Activated gamma-delta T cell treated with anti-CD3 and anti-CD28 coated beads, Interleukin-2, amount 50 U/mL, for 16 hours (primary cell): Measurements from ENCODE around the gene RFFL.
"Not testable (repeated sequence)": the region's sequence is repeated elsewhere in the genome, so short reads cannot be mapped to it uniquely, and the experiment has no call there.

ENCODE experiments used
- DNase-seq: peaks from one replicate; pipeline ENCODE4 v3.0.0-alpha.2; 2020; ENCODE audit warnings: low read depth

The RFFL gene

DNA sequence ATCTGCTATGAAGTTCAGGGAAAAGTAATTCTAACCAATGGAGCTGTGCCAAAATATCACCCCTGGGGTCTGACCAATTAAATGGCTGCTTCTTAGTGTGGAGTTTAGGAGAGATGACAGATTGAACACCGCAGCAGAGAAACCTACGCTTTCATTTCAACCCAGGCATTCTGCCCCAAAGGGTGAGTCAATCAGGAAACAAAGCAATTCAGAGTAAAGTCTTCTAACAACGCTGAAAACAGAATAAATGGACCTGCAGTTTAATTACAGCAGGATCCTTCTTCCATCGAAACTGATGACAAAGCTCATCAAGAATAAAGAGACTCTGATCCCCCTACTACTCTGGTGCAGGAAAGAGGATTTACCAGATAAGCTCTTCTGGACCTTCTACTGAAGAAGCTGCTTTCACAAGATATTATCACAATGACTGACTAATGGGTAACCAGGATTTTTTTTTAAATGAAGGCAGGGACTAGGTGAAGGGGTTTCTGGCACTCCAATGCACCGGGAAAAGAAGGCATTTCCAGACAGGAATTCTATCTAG lies 16.7 kb downstream of the RFFL start:
- peak; percentile 49 for DNase-seq

DNA sequence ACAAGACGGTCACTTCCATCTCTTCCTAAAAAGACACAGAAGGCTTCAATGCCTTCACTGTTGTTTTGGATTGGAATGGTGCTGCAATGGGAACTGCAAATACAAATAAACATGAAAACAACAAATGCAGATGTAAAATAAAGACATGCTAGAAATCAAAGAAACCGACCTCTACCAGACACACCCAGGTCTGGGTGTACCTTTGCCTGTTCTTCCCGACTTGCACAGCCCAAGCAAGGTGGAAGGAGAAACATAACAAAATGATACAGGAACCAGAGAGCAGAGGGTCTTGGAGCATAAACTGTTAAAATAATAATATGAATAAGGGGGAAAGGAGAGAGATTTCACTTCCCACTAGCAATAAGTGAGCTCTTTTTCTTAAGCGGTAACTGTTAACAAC lies 17.3 kb downstream of the RFFL start:
- no peak for DNase-seq

DNA sequence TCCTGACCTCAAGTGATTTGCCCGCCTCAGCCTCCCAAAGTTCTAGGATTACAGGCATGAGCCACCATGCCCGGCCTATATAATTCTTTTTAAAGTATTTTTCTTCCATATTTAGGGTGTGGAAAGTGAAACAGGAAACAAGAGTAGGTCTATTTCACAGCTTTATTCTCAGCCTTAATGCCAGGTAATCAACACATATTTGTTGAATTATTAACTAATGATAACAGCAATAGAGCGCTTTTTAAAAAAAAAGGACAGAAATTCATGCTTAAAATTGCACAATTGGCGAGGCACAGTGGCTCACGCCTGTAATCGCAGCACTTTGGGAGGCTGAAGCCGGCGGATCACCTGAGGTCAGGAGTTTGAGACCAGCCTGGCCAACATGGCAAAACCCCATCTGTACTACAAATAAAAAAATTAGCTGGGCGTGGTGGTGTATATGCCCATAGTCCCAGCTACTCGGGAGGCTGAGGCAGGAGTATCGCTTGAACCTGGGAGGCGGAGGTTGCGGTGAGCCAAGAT lies 18.0 kb downstream of the RFFL start:
- not testable (repeated sequence) for DNase-seq

DNA sequence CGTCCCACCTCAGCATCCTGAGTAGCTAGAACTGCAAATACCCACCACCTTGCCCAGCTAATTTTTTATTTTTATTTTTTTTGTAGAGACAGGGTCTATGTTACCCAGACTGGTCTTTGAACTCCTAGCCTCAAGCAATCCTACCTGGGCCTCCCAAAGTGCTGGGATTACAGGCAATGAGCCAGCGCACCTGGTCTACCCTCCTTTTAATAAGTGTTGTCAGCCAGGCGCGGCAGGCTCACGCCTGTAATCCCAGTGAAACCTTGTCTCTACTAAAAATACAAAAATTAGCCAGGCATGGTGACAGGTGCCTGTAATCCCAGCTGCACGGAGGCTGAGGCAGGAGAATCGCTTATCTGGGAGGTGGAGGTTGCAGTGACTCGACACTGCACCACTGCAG lies 19.3 kb downstream of the RFFL start:
- no peak for DNase-seq

DNA sequence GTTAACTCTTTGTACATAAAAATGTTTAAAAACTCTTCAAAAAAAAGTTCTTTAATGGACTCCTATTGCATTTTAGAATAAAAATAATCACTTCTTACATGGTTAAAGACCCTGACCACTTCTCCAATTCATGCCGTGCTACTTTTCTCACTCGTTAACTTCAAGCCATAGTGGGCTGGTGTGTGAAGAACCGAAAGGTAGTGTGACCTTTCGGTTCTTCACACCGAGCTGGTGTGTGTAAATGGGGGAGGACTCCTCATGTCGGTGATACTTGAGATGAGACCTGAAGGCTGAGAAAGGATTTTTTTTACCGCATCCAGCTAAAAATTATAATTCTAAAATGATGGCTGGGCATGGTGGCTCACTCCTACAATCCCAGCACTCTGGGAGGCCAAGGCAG lies 22.1 kb downstream of the RFFL start:
- no peak for DNase-seq

DNA sequence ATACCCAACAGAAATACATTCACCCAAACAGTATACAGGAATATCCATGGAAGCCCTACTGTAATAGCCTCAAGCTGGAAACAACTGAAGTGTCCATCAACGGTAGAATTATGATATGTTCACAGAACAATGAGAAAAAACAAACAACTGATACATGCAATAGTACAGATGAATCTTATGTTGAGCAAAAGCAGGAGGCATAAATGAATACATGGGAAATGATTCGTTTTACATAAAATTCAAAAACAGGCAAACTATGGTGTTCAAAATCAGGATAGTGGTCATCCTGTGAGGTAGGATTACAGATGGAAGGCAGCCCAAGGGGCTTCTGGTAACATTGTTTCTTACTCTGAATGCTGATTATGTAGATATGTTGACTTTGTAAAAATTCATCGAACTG lies 25.1 kb downstream of the RFFL start:
- no peak for DNase-seq

DNA sequence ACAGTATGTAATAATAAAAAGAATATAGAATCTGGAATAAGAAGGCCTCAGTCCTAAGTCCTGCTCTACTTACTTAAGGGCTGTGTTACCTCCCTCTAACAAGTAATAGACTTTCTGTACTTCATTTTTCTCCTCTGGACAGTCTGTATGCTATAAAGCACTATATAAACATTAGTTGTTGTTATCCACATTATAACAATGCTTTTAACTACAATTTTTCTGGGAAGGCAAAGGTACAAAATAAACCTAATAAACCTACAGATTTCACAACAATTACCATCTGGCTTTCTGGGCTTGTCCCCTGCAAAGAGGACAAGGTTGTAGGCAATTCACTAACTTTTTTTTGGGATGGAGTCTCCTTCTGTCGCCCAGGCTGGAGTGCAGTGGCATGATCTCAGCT lies 32.7 kb downstream of the RFFL start:
- no peak for DNase-seq

DNA sequence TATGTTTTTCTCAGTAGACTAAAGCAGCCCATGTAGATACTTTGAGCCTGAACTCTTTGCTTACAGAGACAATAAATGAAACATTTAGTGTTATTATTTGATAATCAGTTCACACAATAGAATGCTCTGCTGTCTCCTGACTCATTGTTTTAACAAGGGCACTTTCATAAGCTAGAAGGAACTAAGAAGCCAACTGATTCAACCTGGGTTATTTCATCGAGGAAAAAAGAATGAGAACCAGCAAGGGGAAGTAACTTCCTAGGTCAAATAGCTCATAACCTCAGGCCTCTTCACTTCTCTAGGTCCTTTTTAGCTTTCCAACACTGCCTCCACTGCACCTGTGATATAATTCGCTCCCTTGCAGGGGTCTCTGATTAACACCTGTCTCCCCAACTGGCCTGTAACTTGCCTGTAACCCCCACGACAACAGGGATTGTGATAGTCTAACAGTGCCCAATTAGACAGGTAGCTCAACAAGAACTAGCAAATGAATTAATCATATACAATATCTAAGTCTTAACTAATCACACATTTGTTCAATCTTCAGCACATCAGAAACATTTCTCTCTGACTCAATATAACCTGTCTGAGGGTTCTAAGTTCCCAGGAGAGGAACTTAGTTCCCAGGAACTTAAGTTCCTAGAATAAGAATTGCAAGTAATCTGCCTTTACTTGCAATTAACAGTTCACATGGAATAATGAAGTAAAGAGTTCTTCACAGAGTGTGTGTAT lies 34.8 kb downstream of the RFFL start:
- no peak for DNase-seq

DNA sequence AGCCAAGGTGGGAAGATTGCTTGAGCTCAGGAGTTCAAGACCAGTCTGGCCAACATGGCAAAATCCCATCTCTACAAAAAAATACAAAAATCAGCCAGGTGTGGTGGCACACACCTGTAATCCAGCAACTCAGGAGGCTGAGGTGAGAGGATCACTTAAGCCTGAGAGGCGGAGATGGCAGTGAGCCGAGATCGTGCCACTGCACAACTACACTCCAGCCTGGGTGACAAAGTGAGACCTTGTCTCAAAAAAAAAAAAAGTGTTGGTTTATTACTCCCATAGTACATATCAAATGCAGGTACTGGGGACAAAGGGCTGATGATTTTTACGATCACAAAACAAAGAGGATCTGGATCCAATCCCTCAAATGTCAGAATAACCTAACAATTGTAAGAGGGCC lies 35.4 kb downstream of the RFFL start:
- not testable (repeated sequence) for DNase-seq

DNA sequence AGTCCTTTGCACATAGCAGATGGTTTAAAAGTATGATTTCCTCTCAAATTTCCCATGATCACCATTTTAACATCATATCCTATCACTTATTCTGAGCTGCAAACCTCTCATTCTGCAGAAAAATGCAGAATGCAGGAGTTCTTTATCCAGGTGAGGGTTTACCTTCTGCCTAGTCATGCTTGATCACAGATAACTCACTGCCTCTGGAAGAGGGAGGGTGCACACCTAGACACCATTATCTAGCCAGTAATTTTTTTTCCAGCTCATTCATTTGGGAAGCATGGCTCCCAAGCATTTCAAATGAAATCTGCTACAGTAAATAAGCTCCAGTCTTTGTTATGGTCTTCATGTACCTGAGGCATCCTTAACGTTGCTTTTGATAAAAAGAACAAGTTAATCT lies 38.0 kb downstream of the RFFL start:
- no peak for DNase-seq

DNA sequence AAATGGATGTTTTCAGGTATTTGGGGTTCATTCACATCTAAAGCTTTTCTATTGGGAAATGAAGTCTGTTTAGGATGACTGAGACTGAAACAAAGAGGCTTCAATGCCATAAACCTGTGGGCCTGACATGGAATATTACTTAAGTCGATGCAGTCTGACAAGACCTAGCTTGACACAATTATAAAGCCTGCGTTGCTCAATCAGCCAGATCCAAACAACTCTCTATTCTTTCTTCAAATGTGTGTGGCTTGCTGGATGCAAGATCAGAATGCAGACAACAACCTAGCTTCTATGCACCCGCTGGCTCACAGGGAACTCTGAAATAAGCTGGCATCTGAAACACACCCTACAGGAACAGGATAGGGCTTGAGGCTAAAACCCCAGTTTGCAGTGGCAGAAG lies 40.0 kb downstream of the RFFL start:
- no peak for DNase-seq

DNA sequence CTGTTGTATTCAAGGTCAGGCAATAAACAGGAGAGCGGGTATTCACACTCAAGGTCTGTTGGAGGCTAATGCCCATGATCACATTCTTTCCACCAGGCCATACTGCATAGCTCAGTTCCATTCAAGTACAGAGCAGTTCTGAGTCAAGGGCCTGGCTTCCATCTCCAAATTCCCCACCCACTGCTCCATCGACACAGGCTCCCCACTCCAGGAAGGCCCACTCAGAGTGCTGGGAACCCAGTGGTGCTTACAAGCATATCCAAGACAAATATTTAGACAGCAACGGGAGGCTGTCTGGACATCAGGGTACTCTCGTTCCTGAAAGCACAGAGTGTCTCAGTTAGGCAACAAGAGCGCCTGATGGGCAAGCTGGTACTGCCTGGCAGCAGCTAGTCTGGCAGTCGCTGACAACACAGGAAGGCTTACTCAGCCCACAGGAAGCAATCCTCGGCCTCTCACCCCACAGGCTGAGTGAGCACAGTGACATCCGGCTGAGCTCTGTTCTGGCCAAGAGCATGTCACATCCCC lies 40.9 kb downstream of the RFFL start:
- DNase-seq = peak; percentile 57

DNA sequence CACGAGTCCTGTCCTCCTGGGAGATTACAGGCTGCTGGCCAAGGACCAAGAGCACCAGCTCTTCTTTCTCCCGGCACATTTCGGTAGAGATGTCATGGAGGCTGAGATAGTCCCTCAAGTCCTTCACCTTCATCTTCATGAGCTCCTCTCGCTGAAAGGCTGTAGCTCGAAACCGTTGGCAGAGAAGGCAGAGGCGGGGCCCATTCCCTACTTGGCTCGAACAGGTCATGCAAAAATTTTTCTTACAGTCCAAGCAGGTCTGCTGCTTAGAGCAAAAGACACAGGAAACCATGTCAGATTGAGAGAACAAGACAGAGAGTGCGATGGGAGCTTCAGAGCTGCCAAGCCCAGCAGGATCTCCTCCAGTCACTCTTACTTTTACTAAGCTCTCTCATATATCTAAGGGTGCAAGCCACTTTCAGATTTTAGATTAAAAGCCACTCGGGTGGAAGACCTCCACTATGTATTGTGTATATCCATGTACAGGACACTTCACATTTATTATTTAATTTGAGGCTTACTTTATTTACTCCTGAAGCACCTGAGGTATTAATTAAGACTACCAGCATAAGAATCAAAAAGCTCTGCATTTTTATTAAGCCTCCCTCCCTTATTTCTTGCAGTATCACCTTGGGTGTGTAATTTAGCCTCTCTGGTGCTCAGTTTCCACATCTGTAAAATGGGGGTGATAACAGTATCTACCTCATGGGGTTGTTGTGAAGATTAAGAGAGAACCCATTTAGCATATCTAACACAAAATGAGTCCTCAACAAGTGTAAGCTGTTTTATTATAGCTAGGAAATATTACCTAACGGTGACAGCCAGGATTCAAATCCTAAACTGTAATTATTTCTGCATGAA lies 41.8 kb downstream of the RFFL start:
- no peak for DNase-seq

DNA sequence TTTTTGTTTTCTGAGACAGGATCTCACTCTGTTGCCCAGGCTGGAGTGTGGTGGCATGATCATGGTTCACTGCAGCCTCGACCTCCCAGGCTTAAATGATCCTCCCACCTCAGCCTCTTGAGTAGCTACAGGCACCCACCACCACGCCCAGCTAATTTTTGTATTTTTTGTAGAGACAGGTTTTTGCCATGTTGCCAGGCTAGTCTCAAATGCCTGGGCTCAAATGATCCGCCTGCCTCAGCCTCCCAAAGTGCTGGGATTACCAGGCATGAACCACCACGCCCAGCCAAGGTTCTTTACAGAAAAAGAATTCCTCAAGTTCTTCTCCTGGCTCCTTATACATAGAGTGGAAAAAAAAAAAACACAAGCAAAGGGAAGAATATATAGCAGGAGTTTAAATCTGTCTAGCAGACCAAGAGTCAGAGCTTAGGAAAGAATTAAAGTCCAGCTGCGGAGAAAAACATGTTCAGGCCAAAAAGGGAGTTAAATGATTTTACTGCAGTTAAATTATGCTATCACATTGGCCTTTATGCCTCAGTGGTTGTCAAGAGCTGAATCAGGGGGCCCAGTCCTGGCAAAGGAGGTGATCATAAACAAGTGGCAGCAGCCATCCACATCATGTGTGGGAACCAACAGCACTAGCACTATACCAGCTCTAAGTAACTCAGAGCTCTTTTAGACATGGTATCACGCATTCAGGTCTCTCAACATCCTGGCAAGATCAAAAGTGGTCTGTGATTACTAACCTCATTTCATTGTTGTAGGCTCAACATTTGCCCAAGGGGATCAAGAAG lies 43.9 kb downstream of the RFFL start:
- DNase-seq = no peak

DNA sequence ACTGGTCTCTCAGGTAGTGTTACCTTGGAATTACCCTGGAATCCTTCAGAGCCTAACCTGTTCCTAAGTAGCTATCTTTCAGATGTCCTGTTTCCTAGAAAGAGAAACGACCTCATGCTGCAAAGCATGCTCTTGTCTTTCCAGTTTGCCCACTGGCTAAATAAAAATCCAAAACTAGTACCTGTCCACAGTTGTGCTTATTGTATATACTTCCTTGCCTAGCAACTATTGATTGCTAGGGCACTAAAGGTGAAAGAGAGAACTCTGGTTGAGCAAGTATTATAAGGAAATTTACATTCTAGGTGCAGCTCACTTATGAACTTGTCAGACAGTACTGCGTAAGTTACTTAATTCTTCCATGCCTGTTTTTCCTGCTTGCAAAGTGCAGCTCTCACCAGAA lies 44.7 kb downstream of the RFFL start:
- DNase-seq = no peak

DNA sequence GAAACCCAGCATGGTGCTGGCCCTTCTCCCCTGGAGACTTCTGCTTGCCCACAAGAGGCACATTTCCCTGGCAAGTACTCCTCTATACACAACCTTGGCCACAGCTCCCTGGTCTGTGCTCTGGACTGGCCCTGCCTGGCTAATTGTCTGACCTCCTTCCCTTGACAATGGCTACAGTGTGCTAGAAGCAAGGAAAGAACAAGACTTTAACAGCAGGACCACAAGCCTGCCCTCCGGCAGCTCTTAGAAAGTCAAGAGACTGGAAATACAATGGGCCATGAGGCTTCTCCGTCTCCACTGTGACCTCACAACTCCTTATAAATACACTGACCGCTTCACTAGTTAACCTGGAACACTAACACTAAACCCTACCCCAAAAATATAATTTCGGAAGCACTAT lies 46.5 kb downstream of the RFFL start:
- DNase-seq = no peak

DNA sequence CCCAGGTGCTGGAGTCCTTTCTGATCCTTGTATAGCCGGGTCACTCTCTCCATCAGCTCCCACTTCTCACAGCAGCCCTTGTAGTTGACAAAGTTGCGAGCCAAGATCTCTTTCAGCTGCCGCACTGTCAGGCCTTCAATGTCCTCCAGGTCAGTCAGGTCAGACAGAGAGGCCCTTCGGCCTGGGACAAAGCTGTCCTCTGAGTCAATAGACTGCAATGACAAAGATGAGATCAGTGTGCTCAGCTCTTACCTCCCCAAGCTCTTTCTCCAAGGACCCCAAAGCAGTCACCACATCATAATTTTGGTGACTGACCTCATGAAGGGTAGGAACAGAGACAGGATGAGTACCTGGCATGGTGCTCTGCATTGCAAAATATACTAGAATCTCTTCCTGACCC lies 47.1 kb downstream of the RFFL start:
- no peak for DNase-seq

DNA sequence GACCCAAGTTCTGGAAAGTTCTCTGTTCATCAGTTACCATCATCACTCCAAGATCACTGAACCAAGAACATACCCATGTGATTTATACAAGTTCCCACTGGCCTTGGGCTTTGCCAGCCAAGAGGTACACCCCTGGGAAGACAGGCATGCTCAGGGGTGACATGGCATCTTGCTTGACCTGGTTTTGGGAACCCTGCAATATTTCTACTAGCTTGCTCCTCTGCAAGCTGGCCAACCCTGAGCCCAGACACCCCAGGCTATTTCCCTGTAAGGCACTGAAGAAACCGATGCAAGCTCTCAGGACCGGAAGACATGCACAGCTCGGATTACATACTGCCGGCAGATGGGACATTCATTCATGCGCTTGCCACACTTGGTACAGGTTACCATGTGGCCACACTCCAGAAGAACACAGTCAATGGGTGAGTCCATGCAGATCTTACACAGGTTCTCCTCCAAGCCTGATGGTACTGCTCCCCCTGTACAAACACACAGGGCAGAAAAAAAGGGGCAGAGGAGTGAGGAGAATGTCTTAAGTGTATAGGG lies 51.8 kb downstream of the RFFL start:
- DNase-seq = no peak

DNA sequence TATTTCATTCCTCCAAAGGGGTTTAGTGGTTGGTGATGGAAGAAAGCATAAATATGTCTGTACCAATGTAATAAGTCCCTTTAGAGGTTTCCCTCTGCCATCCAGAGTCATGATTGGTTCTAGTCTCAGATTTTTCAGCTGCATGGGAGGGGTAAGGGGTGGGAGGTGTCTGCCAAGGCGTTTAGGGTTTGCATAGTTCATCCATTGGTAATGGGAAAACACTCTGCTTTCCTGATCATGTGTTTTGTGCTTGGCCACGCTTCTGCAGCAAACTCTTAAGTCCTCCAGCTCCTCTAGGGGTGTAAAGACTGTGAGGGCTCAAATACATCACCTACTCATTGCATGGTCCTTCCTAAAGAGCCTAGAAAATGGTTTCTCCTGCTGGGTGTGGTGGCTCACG lies 53.4 kb downstream of the RFFL start:
- no peak for DNase-seq

DNA sequence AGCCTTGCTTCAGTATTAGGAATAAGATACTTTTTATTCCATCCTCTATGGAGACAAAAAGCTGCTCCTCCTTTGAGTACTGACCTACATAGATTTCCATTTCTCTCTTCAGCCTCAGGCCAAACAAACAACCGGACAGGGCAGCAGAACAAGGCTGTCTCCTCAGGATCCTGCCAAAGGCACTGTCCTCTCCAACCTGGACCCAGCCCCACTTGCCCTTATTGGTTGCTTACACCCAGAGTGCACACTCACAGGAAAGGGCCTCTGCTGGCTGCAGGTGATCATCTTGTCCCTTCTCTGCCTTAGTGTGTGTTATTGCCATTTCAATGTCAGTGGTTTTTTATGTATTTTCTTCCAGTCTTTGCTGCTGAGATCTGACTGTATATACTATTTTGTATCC lies 56.5 kb downstream of the RFFL start:
- DNase-seq = no peak

DNA sequence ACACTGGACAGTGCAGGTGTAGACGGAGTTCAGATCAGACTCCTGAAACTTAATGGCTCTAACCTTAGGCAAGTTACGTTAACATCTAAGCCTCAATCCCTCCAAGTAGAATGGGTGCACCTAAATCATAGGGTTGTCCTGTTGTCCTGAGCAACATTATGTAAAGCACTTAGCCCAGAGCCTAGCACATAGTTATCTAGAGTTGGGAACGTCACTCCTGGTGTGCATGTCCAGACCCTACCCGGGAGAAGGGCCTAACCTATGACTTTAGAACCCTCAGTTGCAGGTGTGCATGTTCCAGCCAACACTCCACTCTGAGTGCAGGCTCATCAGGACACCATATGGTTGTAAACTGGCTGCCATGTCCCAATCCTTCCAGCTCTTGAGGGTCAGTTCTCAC lies 57.2 kb downstream of the RFFL start:
- no peak for DNase-seq

DNA sequence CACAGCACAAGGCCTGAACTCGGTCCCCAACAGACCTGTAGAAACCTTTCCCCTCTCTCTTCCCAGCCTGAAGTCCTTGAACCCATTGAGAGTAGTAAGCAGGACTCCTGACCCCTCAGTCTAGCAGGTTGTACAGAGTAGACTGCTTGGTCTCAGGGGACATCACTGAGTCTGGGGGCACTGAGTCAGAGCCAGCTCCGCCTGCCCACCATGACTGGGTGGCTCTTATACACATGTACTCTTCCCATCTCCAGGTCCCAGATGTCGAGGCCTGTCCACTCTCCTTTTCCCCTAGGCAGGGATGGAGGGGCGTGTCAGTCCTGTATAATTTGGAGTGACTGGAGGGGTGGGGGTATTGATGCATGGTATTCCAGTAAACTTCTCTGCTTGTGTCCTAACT lies 59.7 kb downstream of the RFFL start:
- no peak for DNase-seq
